CD1c-positive myeloid dendritic cell (primary cell): Measurements from ENCODE around the gene EDN3.

Experiments
- DNase-seq: peaks from one replicate; pipeline ENCODE4 v3.0.0-alpha.2; 2016; ENCODE audit errors: extremely low spot score

EDN3 gene

GRCh38 chr20:59308493-59309201 lies 8.2 kb downstream of the EDN3 start:
- DNase-seq, result no peak

- no peak for DNase-seq
Measured at GRCh38 chr20:59309218-59309617, 8.8 kb downstream of the EDN3 start.

GRCh38 chr20:59314997-59315396 lies 14.6 kb downstream of the EDN3 start:
- DNase-seq, result no peak

- no peak for DNase-seq
Measured at GRCh38 chr20:59316911-59317731, 16.7 kb downstream of the EDN3 start.

- no peak for DNase-seq
Measured at GRCh38 chr20:59318201-59318790, 17.9 kb downstream of the EDN3 start.

- DNase-seq, result no peak
Measured at GRCh38 chr20:59318803-59319202, 18.4 kb downstream of the EDN3 start.

GRCh38 chr20:59320426-59320825 lies 20.0 kb downstream of the EDN3 start:
- no peak for DNase-seq

- DNase-seq, result no peak
Measured at GRCh38 chr20:59320854-59321647, 20.6 kb downstream of the EDN3 start.

GRCh38 chr20:59322081-59322480 lies 21.7 kb downstream of the EDN3 start:
- no peak for DNase-seq

GRCh38 chr20:59322585-59323454 lies 22.4 kb downstream of the EDN3 start:
- DNase-seq, result no peak

- no peak for DNase-seq
Measured at GRCh38 chr20:59323731-59324130, 23.3 kb downstream of the EDN3 start.

GRCh38 chr20:59324521-59325141 lies 24.2 kb downstream of the EDN3 start:
- no peak for DNase-seq

GRCh38 chr20:59325142-59325523 lies 24.7 kb downstream of the EDN3 start:
- no peak for DNase-seq

GRCh38 chr20:59326188-59326587 lies 25.8 kb downstream of the EDN3 start:
- no peak for DNase-seq

- DNase-seq, result no peak
Measured at GRCh38 chr20:59328071-59328470, 27.7 kb downstream of the EDN3 start.

GRCh38 chr20:59331721-59332329 lies 31.4 kb downstream of the EDN3 start:
- DNase-seq, result no peak

- no peak for DNase-seq
Measured at GRCh38 chr20:59333260-59333845, 32.9 kb downstream of the EDN3 start.

GRCh38 chr20:59333951-59334350 lies 33.5 kb downstream of the EDN3 start:
- no peak for DNase-seq

GRCh38 chr20:59334651-59335300 lies 34.4 kb downstream of the EDN3 start:
- DNase-seq, result no peak
